AG10803 (cell line): ENCODE results near the gene RCBTB2.
A peak's percentile ranks its signal among the peaks of the same experiment; 100 is the strongest.

Experiments used
- DNase-seq: peaks from one replicate; pipeline ENCODE4 v3.0.0; 2010; ENCODE audit warnings: low read depth
- H3K4me3 ChIP-seq: 2 replicates; pipeline ENCODE4 v1.5.1; 2011; ENCODE audit warnings: mild to moderate bottlenecking, low read length, control low read depth
- TF ChIP-seq, protein P1 (sequence below): conservative IDR thresholded peaks from 2 replicates; pipeline ENCODE4 v1.5.1; 2011; ENCODE audit warnings: mild to moderate bottlenecking, low read length, control low read depth, inconsistent platforms

Gene RCBTB2

DNA sequence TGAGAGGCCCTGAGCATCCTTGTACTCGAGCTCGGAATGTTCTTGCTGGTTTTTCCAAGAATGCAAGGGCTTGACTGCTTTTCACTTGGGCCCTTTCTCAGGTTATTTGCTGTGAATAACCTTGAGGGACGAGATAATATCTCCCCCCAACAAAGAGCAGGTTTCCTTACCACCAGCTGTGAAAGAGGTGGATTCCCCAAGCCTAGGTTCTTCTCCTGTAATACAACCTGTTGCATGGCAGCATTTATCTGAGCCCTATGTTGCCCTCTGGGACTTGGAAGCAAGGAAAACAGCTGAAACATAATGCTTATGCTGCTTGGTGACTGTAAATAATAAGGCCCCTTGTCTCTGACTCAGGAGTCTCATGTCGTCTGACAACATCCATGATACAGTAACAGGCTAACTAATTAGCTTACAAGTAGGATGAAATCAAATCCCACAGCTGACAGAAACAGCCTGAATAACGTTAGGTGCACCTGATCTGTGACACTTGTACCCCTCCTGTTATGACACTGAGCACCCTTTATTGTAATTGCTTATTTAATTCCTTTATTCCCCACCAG is 43.6 kb upstream of the RCBTB2 start:
- TF ChIP-seq, protein P1, sequence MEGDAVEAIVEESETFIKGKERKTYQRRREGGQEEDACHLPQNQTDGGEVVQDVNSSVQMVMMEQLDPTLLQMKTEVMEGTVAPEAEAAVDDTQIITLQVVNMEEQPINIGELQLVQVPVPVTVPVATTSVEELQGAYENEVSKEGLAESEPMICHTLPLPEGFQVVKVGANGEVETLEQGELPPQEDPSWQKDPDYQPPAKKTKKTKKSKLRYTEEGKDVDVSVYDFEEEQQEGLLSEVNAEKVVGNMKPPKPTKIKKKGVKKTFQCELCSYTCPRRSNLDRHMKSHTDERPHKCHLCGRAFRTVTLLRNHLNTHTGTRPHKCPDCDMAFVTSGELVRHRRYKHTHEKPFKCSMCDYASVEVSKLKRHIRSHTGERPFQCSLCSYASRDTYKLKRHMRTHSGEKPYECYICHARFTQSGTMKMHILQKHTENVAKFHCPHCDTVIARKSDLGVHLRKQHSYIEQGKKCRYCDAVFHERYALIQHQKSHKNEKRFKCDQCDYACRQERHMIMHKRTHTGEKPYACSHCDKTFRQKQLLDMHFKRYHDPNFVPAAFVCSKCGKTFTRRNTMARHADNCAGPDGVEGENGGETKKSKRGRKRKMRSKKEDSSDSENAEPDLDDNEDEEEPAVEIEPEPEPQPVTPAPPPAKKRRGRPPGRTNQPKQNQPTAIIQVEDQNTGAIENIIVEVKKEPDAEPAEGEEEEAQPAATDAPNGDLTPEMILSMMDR = no peak
- no peak for DNase-seq
- H3K4me3 ChIP-seq = no peak overlapping the region

DNA sequence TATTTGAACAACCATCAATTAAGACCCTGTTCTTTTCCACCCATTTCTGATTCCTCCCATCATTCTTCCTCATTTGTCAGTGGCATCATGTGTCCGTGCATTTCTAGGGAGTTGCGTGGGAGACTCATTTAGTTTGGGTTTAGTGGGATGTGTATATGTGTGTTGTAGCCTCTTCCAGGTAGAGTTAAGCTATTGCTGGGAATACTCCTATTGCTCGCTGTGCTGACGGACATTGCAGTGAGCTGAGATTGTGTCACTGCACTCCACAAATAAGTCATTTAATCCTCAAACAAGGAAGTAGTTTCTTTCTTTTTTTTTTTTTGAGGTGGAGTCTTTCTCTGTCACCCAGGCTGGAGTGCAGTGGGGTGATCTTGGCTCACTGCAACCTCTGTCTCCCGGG is 42.2 kb upstream of the RCBTB2 start:
- H3K4me3 ChIP-seq = no peak overlapping the region
- no peak for DNase-seq
- TF ChIP-seq, protein P1 = no peak

DNA sequence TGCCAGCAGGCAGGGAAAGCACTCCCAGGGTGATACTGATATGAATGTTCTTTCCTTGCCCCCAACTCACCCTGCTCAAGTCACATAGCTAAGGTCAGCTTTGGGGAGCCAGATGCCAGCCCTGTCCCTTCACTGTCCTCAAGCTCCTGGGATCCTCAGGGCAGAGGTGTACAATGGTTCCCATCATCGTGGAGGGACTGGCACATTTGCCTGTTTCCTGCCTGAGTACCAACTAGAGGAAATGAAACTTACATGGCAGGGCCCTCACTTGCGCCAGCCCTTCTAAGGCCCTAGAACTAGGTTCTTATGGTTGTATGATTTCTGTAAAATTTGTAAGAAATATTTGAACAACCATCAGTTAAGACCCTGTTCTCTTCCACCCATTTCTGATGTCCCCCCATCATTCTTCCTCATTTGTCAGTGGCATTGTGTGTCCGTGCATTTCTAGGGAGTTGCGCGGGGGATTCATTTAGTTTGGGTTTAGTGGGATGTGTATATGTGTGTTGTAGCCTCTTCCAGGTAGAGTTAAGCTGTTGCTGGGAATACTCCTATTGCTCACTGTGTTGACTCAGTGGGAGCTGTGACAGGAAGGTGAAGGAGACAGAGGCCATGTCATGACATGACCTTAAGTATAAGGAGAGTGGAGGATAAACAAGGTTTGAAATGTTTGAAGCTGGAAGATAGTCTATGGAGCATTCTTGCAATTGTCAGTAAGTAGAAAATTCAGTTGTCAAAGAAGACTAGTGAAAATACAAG is 41.3 kb upstream of the RCBTB2 start:
- TF ChIP-seq, protein P1 = no peak
- DNase-seq = no peak
- no peak overlapping the region for H3K4me3 ChIP-seq

DNA sequence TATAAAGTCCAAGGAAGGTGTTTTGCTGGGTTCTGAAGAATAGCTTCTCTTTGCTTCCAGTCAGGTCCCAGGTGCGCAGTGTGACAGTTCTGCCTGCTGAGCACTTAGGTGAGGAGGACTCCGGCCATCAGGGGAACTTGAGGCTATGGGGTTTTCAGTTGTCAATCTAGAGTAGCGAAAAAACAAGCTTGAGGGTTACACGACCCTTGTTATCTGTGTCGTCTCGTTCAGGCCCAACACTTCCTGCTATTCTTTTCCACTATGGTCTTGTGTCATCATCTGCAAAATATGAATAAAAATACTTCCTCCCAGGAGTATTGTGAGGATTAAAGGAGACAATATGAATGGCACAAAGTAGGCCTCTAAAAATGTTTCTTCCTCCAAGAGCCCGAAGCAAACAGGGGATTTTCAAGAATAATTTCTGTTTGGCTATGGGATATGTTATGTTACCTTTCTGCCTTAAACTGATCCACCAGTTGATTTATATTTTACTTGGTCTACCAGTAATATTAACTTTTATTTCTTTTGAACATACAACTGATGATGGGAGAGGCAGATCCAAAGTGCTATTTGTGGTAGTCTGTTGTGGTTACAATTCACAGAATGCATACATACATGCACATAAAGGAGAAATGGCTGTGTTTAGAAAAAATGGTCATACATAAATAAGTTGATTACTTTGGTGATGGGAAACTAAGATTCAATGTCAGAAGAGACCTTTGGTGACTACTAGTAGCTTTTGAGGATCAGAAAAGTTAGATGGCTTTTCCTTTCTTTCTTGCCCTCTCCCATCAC is 40.5 kb upstream of the RCBTB2 start:
- TF ChIP-seq, protein P1 = no peak
- no peak for DNase-seq
- no peak overlapping the region for H3K4me3 ChIP-seq

DNA sequence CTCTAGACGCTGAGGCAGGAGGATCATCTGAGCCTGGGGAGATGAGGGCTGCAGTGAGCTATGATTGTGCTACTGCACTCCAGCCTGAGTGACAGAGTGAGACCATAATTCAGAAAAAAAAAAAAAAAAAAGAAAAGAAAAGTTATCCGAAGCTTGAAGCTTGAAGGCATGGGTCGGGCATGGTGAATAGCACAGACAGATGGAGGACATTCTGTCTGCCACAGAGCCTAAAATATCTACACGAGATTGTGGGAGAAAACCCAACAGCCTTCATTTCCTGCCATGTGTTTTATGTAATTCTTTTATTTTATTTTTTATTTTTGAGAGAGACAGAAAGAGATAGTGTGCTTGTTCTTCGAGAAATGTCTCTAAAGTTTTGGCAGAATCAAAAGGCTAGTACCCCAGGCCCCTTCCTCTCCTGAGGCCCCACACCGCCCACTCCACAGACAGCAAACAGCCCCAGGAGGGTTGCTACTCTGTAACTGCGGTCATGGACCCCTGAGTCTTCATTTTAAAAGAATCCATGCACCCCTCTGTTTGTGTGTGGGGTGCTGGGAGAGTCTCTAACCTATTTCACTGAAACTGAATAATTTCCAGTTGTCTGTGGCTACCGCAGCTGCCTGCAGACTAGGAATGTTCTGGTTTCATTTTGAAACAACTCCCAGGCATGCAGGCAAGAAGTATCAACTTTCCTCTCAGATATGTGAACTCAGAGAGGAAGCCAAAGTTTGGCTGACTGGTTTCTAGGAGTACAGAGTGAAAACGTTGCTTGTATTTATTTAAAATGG is 38.4 kb upstream of the RCBTB2 start:
- TF ChIP-seq, protein P1 = no peak
- peak; percentile 82 for DNase-seq
- peak overlapping the region; percentile 39 for H3K4me3 ChIP-seq

DNA sequence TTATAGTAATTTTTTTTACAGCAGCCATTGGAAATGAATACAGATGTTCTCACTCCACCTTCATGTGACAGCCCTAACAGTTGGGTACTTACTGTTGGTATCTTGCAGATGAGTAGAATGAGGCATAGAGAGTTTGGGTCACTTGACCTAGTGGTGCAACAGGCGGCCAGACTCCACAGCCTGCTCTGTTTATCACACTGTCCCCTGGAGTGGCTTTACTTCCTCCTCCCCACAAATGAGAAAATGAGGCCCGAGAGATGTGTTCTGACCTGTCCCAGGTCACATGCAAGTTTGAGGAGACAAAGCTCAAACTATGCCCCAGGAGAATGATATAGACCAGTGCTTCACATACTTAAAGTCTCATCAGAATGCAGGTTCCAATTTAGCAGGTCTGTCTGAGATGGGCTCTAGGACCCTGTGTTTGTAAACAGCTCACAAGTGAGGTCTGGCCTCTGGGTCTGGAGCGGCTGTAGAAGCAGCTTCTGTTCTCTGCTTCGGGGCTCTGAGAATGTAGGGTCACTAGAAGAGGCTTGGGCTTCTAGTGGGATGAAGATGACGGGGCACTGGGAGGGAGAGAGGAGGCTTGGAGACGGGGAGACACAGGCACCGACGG is 37.4 kb upstream of the RCBTB2 start:
- DNase-seq = no peak
- no peak overlapping the region for H3K4me3 ChIP-seq
- TF ChIP-seq, protein P1 = no peak
